ENCODE results near the gene ZMIZ1.

ZMIZ1 gene

GRCh38 chr10:79072994-79073645 is 4.4 kb downstream of the ZMIZ1 start:
- H3K27me3 ChIP-seq (ENCODE audit: control insufficient read depth in 1 of 2, insufficient read depth in 1 of 2, low read length in 2 of 2) = no peaks in the 10 kb centered on the region
- DNase-seq = no peak
- H3K9me3 ChIP-seq (ENCODE audit: control insufficient read depth, low read length) = no peaks in the 10 kb centered on the region
- peak overlapping the region; percentile 1 for H4K8ac ChIP-seq (ENCODE audit: low read length)
- H3K79me1 ChIP-seq (replicated peaks; ENCODE audit: low read length, poor library complexity, severe bottlenecking) = peaks cover 1% of the 10 kb centered on the region
- H2AFZ ChIP-seq (ENCODE audit: low read depth, low read length) = no peak overlapping the region
- H3K23ac ChIP-seq (ENCODE audit: low read length in 2 of 2) = peak overlapping the region in 1 of 2 experiments; percentile 84
- peak overlapping the region; percentile 17 for H3K4me2 ChIP-seq (ENCODE audit: low read length, poor library complexity, severe bottlenecking)
- H2BK12ac ChIP-seq (ENCODE audit: low read length in 2 of 2) = peak overlapping the region; percentile 78 to 85
- H3K18ac ChIP-seq (ENCODE audit: low read depth in 1 of 2, low read length in 2 of 2) = peak overlapping the region; percentile 58 to 85
- no peak overlapping the region for H3K27ac ChIP-seq (ENCODE audit: low read length, poor library complexity, severe bottlenecking)
- peaks cover 57% of the 10 kb centered on the region for H3K4me1 ChIP-seq (ENCODE audit: control insufficient read depth, insufficient read depth, low read depth, low read length)
- H2BK5ac ChIP-seq (ENCODE audit: low read depth, low read length, poor library complexity, severe bottlenecking) = no peak overlapping the region
- H3K36me3 ChIP-seq (ENCODE audit: control insufficient read depth in 1 of 2, insufficient read depth in 2 of 2, low read depth in 1 of 2, low read length in 2 of 2) = peaks cover 13 to 26% of the 10 kb centered on the region in 2 experiments
- H3K9ac ChIP-seq (ENCODE audit: low read length) = peak overlapping the region; percentile 93
- peak overlapping the region; percentile 41 for H4K91ac ChIP-seq (ENCODE audit: low read length)
- peak overlapping the region; percentile 83 for H2AK5ac ChIP-seq (ENCODE audit: low read length, severe bottlenecking)
- H3K14ac ChIP-seq (ENCODE audit: low read length in 2 of 2) = peak overlapping the region in 1 of 2 experiments; percentile 93
- 95% methylated on average over 4 of the region's 4 CpGs for WGBS
- H3K4ac ChIP-seq (ENCODE audit: low read depth in 1 of 2, low read length in 2 of 2) = peak overlapping the region; percentile 22 to 25
- H2BK120ac ChIP-seq (ENCODE audit: low read depth, low read length) = no peak overlapping the region
- peak overlapping the region; percentile 44 for H2BK15ac ChIP-seq (ENCODE audit: low read depth, poor library complexity, severe bottlenecking)
- H3K4me3 ChIP-seq (ENCODE audit: insufficient read depth in 1 of 2, low read depth in 1 of 2, low read length in 2 of 2) = peak overlapping the region; percentile 4 to 97

GRCh38 chr10:79073784-79074432 is 5.1 kb downstream of the ZMIZ1 start:
- Histone ChIP-seq H2BK120ac (ENCODE audit: low read depth, low read length) (no peak overlapping the region), H3K4me1 (ENCODE audit: control insufficient read depth, insufficient read depth, low read depth, low read length) (peaks cover 59% of the 10 kb centered on the region), H3K23ac (ENCODE audit: low read length in 2 of 2) (no peak overlapping the region), H2BK12ac (ENCODE audit: low read length in 2 of 2) (peak overlapping the region; percentile 32 to 75), H3K4ac (ENCODE audit: low read depth in 1 of 2, low read length in 2 of 2) (no peak overlapping the region), H4K8ac (ENCODE audit: low read length) (peak overlapping the region; percentile 55), H3K4me3 (ENCODE audit: insufficient read depth in 1 of 2, low read depth in 1 of 2, low read length in 2 of 2) (peak overlapping the region in 1 of 2 experiments; percentile 27), H3K14ac (ENCODE audit: low read length in 2 of 2) (peak overlapping the region in 1 of 2 experiments; percentile 3), H2AFZ (ENCODE audit: low read depth, low read length) (no peak overlapping the region), H2BK5ac (ENCODE audit: low read depth, low read length, poor library complexity, severe bottlenecking) (no peak overlapping the region), H2AK5ac (ENCODE audit: low read length, severe bottlenecking) (peak overlapping the region; percentile 59), H3K79me1 (replicated peaks; ENCODE audit: low read length, poor library complexity, severe bottlenecking) (no peaks in the 10 kb centered on the region), H3K9ac (ENCODE audit: low read length) (peak overlapping the region; percentile 93), H3K36me3 (ENCODE audit: control insufficient read depth in 1 of 2, insufficient read depth in 2 of 2, low read depth in 1 of 2, low read length in 2 of 2) (peaks cover 15 to 26% of the 10 kb centered on the region in 2 experiments), H3K9me3 (ENCODE audit: control insufficient read depth, low read length) (no peaks in the 10 kb centered on the region), H2BK15ac (ENCODE audit: low read depth, poor library complexity, severe bottlenecking) (peak overlapping the region; percentile 44), H3K27me3 (ENCODE audit: control insufficient read depth in 1 of 2, insufficient read depth in 1 of 2, low read length in 2 of 2) (no peaks in the 10 kb centered on the region), H3K27ac (ENCODE audit: low read length, poor library complexity, severe bottlenecking) (peak overlapping the region; percentile 14), H4K91ac (ENCODE audit: low read length) (peak overlapping the region; percentile 61), H3K4me2 (ENCODE audit: low read length, poor library complexity, severe bottlenecking) (peak overlapping the region; percentile 17), H3K18ac (ENCODE audit: low read depth in 1 of 2, low read length in 2 of 2) (peak overlapping the region; percentile 58 to 85)
- WGBS = 85% methylated on average over 11 of the region's 15 CpGs
- DNase-seq = peak; percentile 69

GRCh38 chr10:79074732-79075131 is 6.0 kb downstream of the ZMIZ1 start:
- no peak overlapping the region for H4K8ac ChIP-seq (ENCODE audit: low read length)
- no peak overlapping the region for H3K4me2 ChIP-seq (ENCODE audit: low read length, poor library complexity, severe bottlenecking)
- peak overlapping the region; percentile 7 to 62 for H3K4ac ChIP-seq (ENCODE audit: low read depth in 1 of 2, low read length in 2 of 2)
- no peaks in the 10 kb centered on the region for H3K27me3 ChIP-seq (ENCODE audit: control insufficient read depth in 1 of 2, insufficient read depth in 1 of 2, low read length in 2 of 2)
- WGBS = 65% methylated on average over 4 of the region's 4 CpGs
- H3K9me3 ChIP-seq (ENCODE audit: control insufficient read depth, low read length) = no peaks in the 10 kb centered on the region
- peak overlapping the region; percentile 93 for H3K9ac ChIP-seq (ENCODE audit: low read length)
- H2BK15ac ChIP-seq (ENCODE audit: low read depth, poor library complexity, severe bottlenecking) = no peak overlapping the region
- no peak overlapping the region for H4K91ac ChIP-seq (ENCODE audit: low read length)
- no peak overlapping the region for H2AFZ ChIP-seq (ENCODE audit: low read depth, low read length)
- H3K4me1 ChIP-seq (ENCODE audit: control insufficient read depth, insufficient read depth, low read depth, low read length) = peaks cover 67% of the 10 kb centered on the region
- no peak for DNase-seq
- H2BK12ac ChIP-seq (ENCODE audit: low read length in 2 of 2) = peak overlapping the region; percentile 18 to 64
- H2BK120ac ChIP-seq (ENCODE audit: low read depth, low read length) = no peak overlapping the region
- H3K18ac ChIP-seq (ENCODE audit: low read depth in 1 of 2, low read length in 2 of 2) = peak overlapping the region in 1 of 2 experiments; percentile 7
- no peak overlapping the region for H3K4me3 ChIP-seq (ENCODE audit: insufficient read depth in 1 of 2, low read depth in 1 of 2, low read length in 2 of 2)
- peaks cover 18 to 31% of the 10 kb centered on the region in 2 experiments for H3K36me3 ChIP-seq (ENCODE audit: control insufficient read depth in 1 of 2, insufficient read depth in 2 of 2, low read depth in 1 of 2, low read length in 2 of 2)
- no peaks in the 10 kb centered on the region for H3K79me1 ChIP-seq (replicated peaks; ENCODE audit: low read length, poor library complexity, severe bottlenecking)
- no peak overlapping the region for H2BK5ac ChIP-seq (ENCODE audit: low read depth, low read length, poor library complexity, severe bottlenecking)
- no peak overlapping the region for H3K23ac ChIP-seq (ENCODE audit: low read length in 2 of 2)
- peak overlapping the region in 1 of 2 experiments; percentile 80 for H3K14ac ChIP-seq (ENCODE audit: low read length in 2 of 2)
- H3K27ac ChIP-seq (ENCODE audit: low read length, poor library complexity, severe bottlenecking) = no peak overlapping the region
- H2AK5ac ChIP-seq (ENCODE audit: low read length, severe bottlenecking) = peak overlapping the region; percentile 59

GRCh38 chr10:79075418-79075817 is 6.7 kb downstream of the ZMIZ1 start:
- Histone ChIP-seq H3K4ac (ENCODE audit: low read depth in 1 of 2, low read length in 2 of 2) (no peak overlapping the region), H2AFZ (ENCODE audit: low read depth, low read length) (no peak overlapping the region), H3K14ac (ENCODE audit: low read length in 2 of 2) (no peak overlapping the region), H4K8ac (ENCODE audit: low read length) (no peak overlapping the region), H3K27me3 (ENCODE audit: control insufficient read depth in 1 of 2, insufficient read depth in 1 of 2, low read length in 2 of 2) (no peaks in the 10 kb centered on the region), H3K27ac (ENCODE audit: low read length, poor library complexity, severe bottlenecking) (no peak overlapping the region), H2AK5ac (ENCODE audit: low read length, severe bottlenecking) (no peak overlapping the region), H4K91ac (ENCODE audit: low read length) (no peak overlapping the region), H3K79me1 (replicated peaks; ENCODE audit: low read length, poor library complexity, severe bottlenecking) (no peaks in the 10 kb centered on the region), H3K23ac (ENCODE audit: low read length in 2 of 2) (no peak overlapping the region), H2BK5ac (ENCODE audit: low read depth, low read length, poor library complexity, severe bottlenecking) (no peak overlapping the region), H2BK120ac (ENCODE audit: low read depth, low read length) (no peak overlapping the region), H3K9me3 (ENCODE audit: control insufficient read depth, low read length) (no peaks in the 10 kb centered on the region), H3K4me2 (ENCODE audit: low read length, poor library complexity, severe bottlenecking) (no peak overlapping the region), H3K9ac (ENCODE audit: low read length) (no peak overlapping the region), H3K18ac (ENCODE audit: low read depth in 1 of 2, low read length in 2 of 2) (no peak overlapping the region), H3K4me1 (ENCODE audit: control insufficient read depth, insufficient read depth, low read depth, low read length) (peaks cover 72% of the 10 kb centered on the region), H3K36me3 (ENCODE audit: control insufficient read depth in 1 of 2, insufficient read depth in 2 of 2, low read depth in 1 of 2, low read length in 2 of 2) (peaks cover 18 to 31% of the 10 kb centered on the region in 2 experiments), H2BK15ac (ENCODE audit: low read depth, poor library complexity, severe bottlenecking) (no peak overlapping the region), H3K4me3 (ENCODE audit: insufficient read depth in 1 of 2, low read depth in 1 of 2, low read length in 2 of 2) (no peak overlapping the region), H2BK12ac (ENCODE audit: low read length in 2 of 2) (peak overlapping the region in 1 of 2 experiments; percentile 8)
- no peak for DNase-seq
- WGBS = 84% methylated on average over 2 of the region's 3 CpGs

All from mesenchymal stem cell (in vitro differentiated cells and primary cell).